NCI-H1048 (cell line): ENCODE data around the gene SLC12A5.
"Not testable (repeated sequence)": the region's sequence is repeated elsewhere in the genome, so short reads cannot be mapped to it uniquely, and the experiment has no call there.

ENCODE experiments used
- DNase-seq: peaks from one replicate; lab custom pipeline; 2025; lab: John Stamatoyannopoulos, UW

Gene SLC12A5

DNA sequence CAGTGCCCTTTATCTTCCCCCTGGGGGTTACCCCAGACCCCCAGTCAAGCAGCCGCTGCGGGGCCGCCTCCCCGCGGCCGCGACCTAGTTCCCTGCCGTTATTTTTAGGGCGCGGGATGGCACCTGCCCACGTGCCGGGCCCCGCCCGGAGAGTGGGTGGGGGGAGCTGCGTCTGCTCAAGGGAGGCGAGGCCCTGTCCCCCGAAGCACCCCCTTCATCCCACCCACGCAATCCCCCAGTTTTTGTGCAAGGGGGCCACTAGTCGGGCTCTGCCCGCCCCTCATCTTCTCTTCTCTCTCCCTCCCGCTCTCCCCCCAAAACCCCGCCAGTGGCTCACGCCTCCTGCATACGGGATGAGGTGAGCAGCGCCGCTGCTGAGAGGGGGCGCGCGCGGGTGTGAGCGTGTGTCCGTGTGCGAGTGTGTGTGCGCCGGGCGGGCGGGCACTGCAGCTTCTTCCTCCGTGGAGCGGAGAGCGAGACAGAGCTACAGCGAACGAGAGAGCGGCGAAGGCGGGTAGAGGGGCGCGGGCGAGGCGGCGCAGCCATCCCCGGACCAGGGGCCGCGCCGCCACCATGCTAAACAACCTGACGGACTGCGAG lies at the start of gene SLC12A5:
SLC12A5 (plus strand) TSS at position 444 of the 600 bp plus-strand sequence; CDS start at position 574, 130 bp downstream.
- DNase-seq = no peak

DNA sequence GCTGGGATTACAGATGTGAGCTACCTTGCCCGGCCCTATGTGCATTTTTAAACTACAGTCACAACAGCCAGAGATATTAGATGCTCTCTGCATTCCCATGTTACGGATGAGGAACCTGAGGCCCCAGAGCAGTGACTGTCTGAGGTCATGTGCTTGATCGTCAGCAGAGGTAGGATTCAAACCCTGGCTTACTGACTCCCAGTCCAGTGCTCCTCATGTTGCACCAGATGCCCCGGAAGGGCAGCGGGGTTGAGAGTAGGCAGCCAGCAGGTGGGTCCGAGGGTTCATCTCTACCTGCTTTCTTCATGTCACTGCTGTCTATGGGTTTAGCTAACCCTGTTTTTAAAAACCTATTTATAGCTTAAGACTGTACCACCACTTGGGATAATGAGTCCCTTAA lies 47.8 kb upstream of the SLC12A5 start:
- DNase-seq = no peak

- DNase-seq = no peak
Measured at GRCh38 chr20:45983279-45983743, 45.7 kb upstream of the SLC12A5 start.

GRCh38 chr20:45985573-45985972 lies 43.4 kb upstream of the SLC12A5 start:
- no peak for DNase-seq

DNA sequence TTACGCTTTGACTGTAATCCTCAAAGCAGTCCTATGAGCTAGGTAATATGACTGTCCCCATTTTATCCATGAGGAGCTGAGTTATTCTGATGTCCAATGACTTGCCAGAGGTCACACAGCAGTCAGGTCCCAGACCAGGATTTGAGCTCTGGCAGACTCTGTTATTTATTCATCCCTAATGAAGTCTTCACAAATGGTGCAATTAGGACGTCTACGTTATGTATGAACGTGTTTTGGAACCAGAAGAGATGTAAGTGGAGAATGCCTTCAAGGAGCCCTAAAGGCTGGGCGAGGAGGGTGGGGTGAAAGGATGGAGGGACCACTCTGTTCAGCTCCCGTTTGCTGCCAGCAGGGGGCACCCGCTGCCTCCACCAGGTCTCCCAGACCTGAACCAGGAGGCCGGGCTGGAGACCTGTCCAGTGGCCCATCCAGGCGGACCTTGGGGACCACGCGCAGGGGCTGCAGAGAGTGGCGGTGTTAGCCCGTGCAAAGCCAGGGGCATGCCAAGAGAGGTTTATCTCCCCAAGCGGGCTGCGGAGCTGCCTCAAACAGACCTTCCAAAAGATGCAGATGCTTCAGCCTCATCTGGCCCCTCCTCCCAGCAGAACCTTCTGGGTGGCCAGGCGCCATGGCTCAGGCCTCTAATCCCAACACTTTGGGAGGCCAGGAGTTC lies 41.8 kb upstream of the SLC12A5 start:
- DNase-seq = no peak

DNA sequence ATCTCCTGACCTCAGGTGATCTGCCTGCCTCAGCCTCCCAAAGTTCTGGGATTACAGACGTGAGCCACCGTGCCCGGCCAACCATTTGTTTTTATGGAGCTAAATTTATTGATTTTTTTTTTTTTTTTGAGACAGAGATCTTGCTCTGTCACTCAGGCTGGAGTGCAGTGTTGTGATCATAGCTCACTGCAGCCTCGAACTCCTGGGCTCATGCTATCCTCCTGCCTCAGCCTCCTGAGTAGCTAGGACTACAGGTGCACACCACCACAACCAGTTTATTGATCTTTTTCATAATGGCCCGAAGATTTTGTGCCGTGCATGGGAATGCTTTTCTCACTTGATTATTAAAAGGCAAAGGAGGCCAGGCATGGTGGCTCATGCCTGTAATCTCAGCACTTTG lies 40.2 kb upstream of the SLC12A5 start:
- not testable (repeated sequence) for DNase-seq

DNA sequence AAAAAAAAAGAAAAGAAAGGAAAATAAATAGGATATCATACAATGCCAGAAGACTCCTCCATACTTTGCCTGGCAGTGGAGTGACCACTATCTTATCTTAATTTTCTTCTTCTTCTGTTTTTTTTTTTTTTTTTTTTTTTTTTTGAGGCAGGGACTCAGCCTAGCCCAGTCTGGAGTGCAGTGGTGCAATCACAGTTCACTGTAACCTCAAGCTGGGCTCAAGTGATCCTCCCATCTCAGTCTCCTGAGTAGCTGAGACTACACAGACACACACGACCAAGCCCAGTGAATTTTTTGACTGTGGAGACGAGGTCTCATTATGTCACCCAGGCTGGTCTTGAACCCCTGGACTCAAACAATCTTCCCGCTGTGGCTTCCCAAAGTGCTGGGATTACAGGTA lies 37.4 kb upstream of the SLC12A5 start:
- DNase-seq = no peak

GRCh38 chr20:45993197-45993951 lies 35.6 kb upstream of the SLC12A5 start:
- no peak for DNase-seq

GRCh38 chr20:45994761-45995493 lies 34.1 kb upstream of the SLC12A5 start:
- no peak for DNase-seq

DNA sequence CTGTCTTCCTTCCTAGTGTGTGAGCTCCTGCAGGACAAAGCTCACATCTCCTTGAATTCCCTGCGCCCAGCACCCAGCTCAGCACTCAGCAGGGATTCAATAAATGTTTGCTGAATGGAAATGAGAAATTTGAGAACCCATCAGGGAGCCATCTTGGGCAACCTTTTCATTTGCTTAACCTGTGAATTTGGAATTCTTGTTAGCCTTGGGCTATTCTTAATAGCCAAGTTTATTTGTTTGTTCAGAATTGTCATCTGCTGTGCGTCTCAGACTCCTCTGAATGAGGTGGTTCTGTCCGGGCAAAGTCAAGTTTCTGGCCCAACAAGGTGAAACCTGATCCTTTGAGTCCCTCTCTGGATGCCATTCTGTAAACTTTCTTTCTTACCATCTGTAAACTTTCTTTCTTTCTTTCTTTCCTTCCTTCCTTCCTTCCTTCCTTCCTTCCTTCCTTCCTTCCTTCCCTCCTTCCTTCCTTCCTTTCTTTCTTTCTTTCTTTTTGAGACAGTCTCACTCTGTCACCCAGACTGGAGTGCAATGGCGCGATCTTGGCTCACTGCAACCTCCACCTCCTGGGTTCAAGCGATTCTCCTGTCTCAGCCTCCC lies 33.4 kb upstream of the SLC12A5 start:
- DNase-seq = not testable (repeated sequence)

DNA sequence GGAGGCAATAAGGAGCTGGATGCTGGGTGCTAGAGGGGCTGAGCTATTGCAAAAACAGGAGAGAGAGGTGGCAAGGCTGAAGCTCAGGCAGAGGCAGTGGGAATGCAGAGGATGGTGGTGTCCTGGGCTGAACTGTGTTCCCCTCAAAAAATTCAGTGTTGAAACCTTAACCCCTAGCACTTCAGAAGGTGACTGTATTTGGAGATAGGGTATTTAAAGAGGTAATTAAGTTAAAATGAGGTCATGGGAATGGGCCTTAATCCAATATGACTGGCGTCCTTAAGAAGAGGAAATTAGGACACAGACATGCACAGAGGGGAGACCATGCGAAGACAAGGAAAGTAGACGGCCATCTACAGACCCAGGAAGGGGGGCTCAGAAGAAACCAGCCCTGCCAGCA lies 31.8 kb upstream of the SLC12A5 start:
- no peak for DNase-seq

- no peak for DNase-seq
Measured at GRCh38 chr20:45998337-45998736, 30.7 kb upstream of the SLC12A5 start.

- no peak for DNase-seq
Measured at GRCh38 chr20:45998761-45999160, 30.3 kb upstream of the SLC12A5 start.

- DNase-seq = no peak
Measured at GRCh38 chr20:45999557-46000261, 29.3 kb upstream of the SLC12A5 start.

DNA sequence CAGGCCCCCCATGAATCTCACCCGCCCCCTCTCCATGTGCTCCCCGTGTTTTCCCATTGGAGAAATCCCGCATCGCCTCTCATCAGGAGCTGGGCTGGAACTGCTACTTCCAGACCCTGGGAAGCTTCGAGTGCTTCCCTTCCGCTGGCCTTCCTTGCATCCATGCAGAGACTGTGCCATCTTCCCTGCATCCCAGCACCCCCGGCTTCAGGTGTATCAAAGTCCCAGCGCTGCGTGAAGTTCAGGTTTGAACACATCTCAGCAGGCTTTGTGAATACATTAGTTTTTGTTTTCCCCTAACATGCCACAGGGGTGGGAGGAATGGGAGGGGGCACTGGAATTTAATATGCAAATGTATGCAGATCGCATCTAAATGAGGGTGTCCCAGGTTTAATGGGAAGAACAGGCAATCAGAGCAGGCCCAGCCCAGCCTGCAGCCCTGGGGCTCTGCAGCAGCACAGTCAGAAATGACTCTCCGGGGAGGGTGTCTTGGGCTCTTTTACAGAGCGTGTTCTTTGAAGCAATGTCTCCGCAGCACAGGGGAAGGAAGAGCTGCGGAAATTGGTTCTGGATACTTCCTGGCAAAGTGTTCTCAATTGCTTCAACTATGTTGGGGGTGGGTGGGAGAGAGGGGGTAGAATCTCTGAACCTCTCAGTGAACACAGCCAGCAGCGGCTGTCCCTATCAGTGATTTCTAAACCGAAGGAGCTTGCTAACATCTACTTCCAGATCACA lies 28.6 kb upstream of the SLC12A5 start:
- no peak for DNase-seq

DNA sequence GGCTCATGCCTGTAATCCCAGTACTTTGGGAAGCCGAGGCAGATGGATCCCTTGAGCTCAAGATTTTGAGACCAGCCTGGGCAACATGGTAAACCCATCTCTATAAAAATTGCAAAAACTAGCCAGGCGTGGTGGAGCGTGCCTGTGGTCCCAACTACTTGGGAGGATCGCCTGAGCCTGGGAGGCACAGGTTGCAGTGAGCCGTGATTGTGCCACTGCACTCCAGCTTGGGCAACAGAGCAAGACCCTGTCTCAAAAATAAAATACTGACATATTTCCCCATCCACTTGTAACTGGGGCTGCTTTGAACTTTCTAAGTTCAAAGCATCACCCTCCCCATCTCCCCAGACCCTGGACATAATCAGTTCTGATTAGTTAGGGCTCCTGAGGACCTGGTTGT lies 27.5 kb upstream of the SLC12A5 start:
- DNase-seq = no peak

- no peak for DNase-seq
Measured at GRCh38 chr20:46002008-46002407, 27.0 kb upstream of the SLC12A5 start.

GRCh38 chr20:46004187-46004586 lies 24.8 kb upstream of the SLC12A5 start:
- DNase-seq = no peak

DNA sequence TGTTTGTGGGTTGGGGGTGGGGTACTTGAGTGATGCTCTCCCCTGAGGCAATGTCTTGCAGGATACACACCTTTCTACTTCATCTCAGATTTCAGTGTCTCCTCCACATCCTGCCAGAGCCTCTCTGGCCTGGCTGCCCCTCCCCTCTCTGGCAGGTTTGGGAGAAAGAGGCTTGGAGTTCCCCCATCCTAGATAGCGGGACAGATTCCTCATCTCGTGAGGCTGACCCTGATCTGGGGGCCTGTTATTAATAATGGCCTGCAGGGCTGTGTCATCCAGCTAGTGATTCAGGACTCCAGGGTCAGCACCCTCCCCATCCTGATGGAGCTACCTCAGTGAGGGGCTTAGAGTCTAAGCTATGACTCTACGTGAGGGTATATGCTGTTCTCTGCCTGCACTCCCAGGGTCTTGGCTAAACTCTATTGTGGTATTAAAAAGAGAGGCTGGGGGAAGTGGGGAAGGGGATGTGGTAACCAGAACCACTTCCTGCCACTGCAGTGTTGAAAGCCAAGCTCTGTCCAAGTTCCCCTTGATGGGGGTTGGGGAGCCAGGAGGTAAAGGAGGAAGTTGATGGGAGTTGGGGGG lies 24.0 kb upstream of the SLC12A5 start:
- no peak for DNase-seq

- DNase-seq = no peak
Measured at GRCh38 chr20:46006022-46006705, 22.9 kb upstream of the SLC12A5 start.
